Measurements from ENCODE around the gene PPP4R1.

DNA sequence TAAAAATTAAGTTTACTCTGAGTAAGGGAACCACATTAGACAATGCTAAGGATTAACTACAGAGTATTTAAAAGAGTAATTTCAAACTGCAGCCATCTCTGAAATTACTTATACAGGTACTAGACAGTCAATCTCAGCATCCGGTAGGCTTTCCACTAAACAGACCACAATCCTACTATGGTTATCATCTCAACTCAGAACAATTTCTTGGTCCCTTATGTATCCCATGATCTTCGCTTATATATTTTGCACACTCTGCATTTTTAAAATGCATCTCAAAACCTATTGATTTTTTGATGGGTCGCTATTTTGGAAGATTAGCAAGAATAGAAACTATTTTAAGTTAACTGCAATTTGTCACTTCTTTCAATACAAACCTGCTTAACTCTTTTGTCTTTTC lies 1.4 kb downstream of the PPP4R1 start:
- TF ChIP-seq, protein P1, sequence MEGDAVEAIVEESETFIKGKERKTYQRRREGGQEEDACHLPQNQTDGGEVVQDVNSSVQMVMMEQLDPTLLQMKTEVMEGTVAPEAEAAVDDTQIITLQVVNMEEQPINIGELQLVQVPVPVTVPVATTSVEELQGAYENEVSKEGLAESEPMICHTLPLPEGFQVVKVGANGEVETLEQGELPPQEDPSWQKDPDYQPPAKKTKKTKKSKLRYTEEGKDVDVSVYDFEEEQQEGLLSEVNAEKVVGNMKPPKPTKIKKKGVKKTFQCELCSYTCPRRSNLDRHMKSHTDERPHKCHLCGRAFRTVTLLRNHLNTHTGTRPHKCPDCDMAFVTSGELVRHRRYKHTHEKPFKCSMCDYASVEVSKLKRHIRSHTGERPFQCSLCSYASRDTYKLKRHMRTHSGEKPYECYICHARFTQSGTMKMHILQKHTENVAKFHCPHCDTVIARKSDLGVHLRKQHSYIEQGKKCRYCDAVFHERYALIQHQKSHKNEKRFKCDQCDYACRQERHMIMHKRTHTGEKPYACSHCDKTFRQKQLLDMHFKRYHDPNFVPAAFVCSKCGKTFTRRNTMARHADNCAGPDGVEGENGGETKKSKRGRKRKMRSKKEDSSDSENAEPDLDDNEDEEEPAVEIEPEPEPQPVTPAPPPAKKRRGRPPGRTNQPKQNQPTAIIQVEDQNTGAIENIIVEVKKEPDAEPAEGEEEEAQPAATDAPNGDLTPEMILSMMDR (IDR thresholded peaks at IDR 0.05): no peak
- TF ChIP-seq POLR2AphosphoS5 (IDR thresholded peaks at IDR 0.05) (no peak), EP300 (IDR thresholded peaks at IDR 0.05) (no peak)
